Lower leg skin (tissue), 4 donors: Measurements from ENCODE around the gene TARDBP. TPM values are rescaled to one million over a fixed set of nuclear protein-coding genes. Genes with fewer than 3 reads are reported as not detected.
"Not testable (repeated sequence)": the region's sequence is repeated elsewhere in the genome, so short reads cannot be mapped to it uniquely, and the experiment has no call there.

Source experiments
- DNase-seq, 2 donors: peaks; one replicate each; pipeline ENCODE4 v3.0.0-alpha.2; 2019; ENCODE audit warnings: low spot score in 2 of 2
- H3K4me3 ChIP-seq: fragments of 200-600 bp; sonication (generic); 2 replicates; pipeline ENCODE4 v1.5.1; 2017; ENCODE audit warnings: mild to moderate bottlenecking, low read depth; ENCODE audit not compliant: poor library complexity, severe bottlenecking
- CTCF ChIP-seq, 3 donors: fragments of 450-650 bp; IDR thresholded peaks; one replicate each; pipeline ENCODE4 v1.5.1; 2016; ENCODE audit warnings: antibody characterized with exemption in 3 of 3, mild to moderate bottlenecking in 3 of 3, moderate library complexity in 2 of 3
- POLR2A ChIP-seq, 2 donors: fragments of 450-650 bp; IDR thresholded peaks; one replicate each; pipeline ENCODE4 v1.6.1; 2016 to 2017; ENCODE audit warnings: antibody characterized with exemption in 2 of 2, mild to moderate bottlenecking in 1 of 2, moderate library complexity in 1 of 2
- WGBS, 2 donors: methylation state at CpG; one replicate each; pipeline ENCODE4 v1.1.5; 2018; 5-methylcytosine and 5-hydroxymethylcytosine counted together
- intact Hi-C: fragments of 100-400 bp; cut with DNase I; formaldehyde crosslinking; loops from one replicate; pipeline ENCODE4 v1.15.0; 2023; ENCODE audit warnings: low total_unique reads
- total RNA-seq, 4 donors: library from RNA; depleted of rRNA; stranded (reverse); fragments of >200 nt; gene quantifications; one replicate each; pipeline ENCODE4 v1.1.0, GENCODE V29; 2016

The TARDBP gene
- total RNA-seq, 4 donors from 2014 or later, result 63.5 to 169 (median 125) TPM

- TF ChIP-seq CTCF (IDR thresholded peaks at IDR 0.05) (no peak), POLR2A (IDR thresholded peaks at IDR 0.05) (no peak)
- no peak overlapping the region for H3K4me3 ChIP-seq
- WGBS, 2 donors, result 86 to 89% methylated on average over 5 of the region's 5 CpGs
- DNase-seq, result no peak
- intact Hi-C loops, result no loop called here
Measured at GRCh38 chr1:10989095-10989494, 23.4 kb upstream of the TARDBP start.

GRCh38 chr1:10989920-10990516 lies 22.4 kb upstream of the TARDBP start:
- WGBS, 2 donors, result 80 to 82% methylated on average over 6 of the region's 6 CpGs
- intact Hi-C loops, DNase-seq, H3K4me3 ChIP-seq: not testable (repeated sequence)

- no peak for TF ChIP-seq CTCF (IDR thresholded peaks at IDR 0.05)
- no peak for TF ChIP-seq POLR2A (IDR thresholded peaks at IDR 0.05)
- WGBS, 2 donors, result 91 to 97% methylated on average over 7 of the region's 7 CpGs
- DNase-seq, result no peak
- intact Hi-C loops, result no loop called here
- no peak overlapping the region for H3K4me3 ChIP-seq
Measured at GRCh38 chr1:10990828-10991227, 21.6 kb upstream of the TARDBP start.

- DNase-seq, H3K4me3 ChIP-seq, intact Hi-C loops: not testable (repeated sequence)
- 90% methylated on average over 2 of the region's 2 CpGs for WGBS, 2 donors
Measured at GRCh38 chr1:10992004-10992403, 20.4 kb upstream of the TARDBP start.

DNA sequence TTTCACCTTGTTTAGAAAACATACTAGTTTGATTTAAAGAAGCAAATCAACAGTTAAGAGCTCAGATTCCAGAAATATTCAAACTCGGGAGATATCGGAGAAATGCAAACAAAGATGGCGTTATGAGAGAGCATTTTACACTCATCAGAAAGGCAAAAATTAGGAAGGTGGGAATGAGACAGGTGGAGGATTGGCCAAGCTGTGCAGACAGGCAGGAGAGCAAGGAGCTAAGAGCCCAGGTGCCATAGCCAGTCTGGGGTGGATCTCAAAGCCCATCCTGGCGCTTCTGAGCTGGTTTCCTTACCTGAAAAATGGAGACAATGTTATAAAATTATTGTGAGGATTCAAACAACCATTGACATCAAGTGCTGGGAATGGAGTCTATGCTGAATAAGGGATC lies 19.6 kb upstream of the TARDBP start:
- intact Hi-C loops, result no loop called here
- no peak for TF ChIP-seq POLR2A (IDR thresholded peaks at IDR 0.05)
- TF ChIP-seq CTCF (IDR thresholded peaks at IDR 0.05), result no peak
- no peak for DNase-seq
- no peak overlapping the region for H3K4me3 ChIP-seq
- 85 to 90% methylated on average over 4 of the region's 4 CpGs for WGBS, 2 donors

- DNase-seq, result no peak
- WGBS, 2 donors, result 92 to 96% methylated on average over 3 of the region's 3 CpGs
- TF ChIP-seq CTCF (IDR thresholded peaks at IDR 0.05), result no peak
- no peak for TF ChIP-seq POLR2A (IDR thresholded peaks at IDR 0.05)
- intact Hi-C loops, result no loop called here
- H3K4me3 ChIP-seq, result no peak overlapping the region
Measured at GRCh38 chr1:10996100-10996499, 16.4 kb upstream of the TARDBP start.

DNA sequence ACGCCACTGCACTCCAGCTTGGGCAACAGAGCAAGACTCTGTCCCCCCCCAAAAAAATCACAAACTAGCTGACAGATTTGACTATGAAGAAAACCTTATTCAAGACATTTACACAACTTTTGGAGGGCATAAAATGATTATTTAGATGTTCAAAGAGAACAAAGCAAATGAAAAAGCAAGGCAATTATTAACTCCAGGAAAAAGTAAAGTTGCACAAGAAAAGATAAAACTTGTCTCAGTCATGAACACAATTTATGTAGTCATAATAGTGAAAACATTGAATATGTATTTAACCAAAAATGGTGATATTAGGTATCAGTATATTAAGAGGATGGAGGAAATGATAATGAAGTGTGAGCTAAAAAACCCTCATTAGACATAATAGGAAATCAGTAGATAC lies 11.9 kb upstream of the TARDBP start:
- H3K4me3 ChIP-seq, result no peak overlapping the region
- DNase-seq, result peak in 1 of 2 donors; percentile 2
- intact Hi-C loops, result no loop called here
- 96 to 100% methylated on average over 1 of the region's 1 CpG for WGBS, 2 donors
- no peak for TF ChIP-seq POLR2A (IDR thresholded peaks at IDR 0.05)
- no peak for TF ChIP-seq CTCF (IDR thresholded peaks at IDR 0.05)
